ENCODE data around the gene GNAS. TPM values are rescaled to one million over a fixed set of nuclear protein-coding genes. Genes with fewer than 3 reads are reported as not detected.

The GNAS gene
- total RNA-seq, 2 donors from 2014 or later: 755 to 1,096 TPM

GRCh38 chr20:58851221-58851968, 1.1 kb upstream of the GNAS start:
- Mint-ChIP-seq H3K4me3 (peak overlapping the region; percentile 91), H3K4me1 (peaks cover 24% of the 10 kb centered on the region), H3K27ac (no peak overlapping the region), H3K27me3 (peaks cover 62% of the 10 kb centered on the region), H3K36me3 (ENCODE audit: low read depth) (peaks cover 6% of the 10 kb centered on the region)
- H3K9me3 ChIP-seq (ENCODE audit: control insufficient read depth, low read length, poor library complexity, severe bottlenecking): no peaks in the 10 kb centered on the region
- ATAC-seq (peak; percentile 27), DNase-seq (no peak)

GRCh38 chr20:58851969-58852458, 502 bp upstream of the GNAS start:
- H3K36me3 Mint-ChIP-seq (ENCODE audit: low read depth): peaks cover 6% of the 10 kb centered on the region
- DNase-seq (no peak), ATAC-seq (no peak)
- peak overlapping the region; percentile 91 for H3K4me3 Mint-ChIP-seq
- H3K27ac Mint-ChIP-seq: no peak overlapping the region
- H3K27me3 Mint-ChIP-seq: peaks cover 68% of the 10 kb centered on the region
- no peaks in the 10 kb centered on the region for H3K9me3 ChIP-seq (ENCODE audit: control insufficient read depth, low read length, poor library complexity, severe bottlenecking)
- peaks cover 24% of the 10 kb centered on the region for H3K4me1 Mint-ChIP-seq

- Mint-ChIP-seq H3K4me3 (peak overlapping the region; percentile 78), H3K27me3 (peaks cover 77% of the 10 kb centered on the region)
Measured at GRCh38 chr20:58853466-58853865, 950 bp downstream of the GNAS start.

GRCh38 chr20:58853976-58854637, 1.6 kb downstream of the GNAS start:
- no peak for DNase-seq
- no peak for ATAC-seq
- peaks cover 77% of the 10 kb centered on the region for H3K27me3 Mint-ChIP-seq
- no peak overlapping the region for H3K27ac Mint-ChIP-seq
- peak overlapping the region; percentile 78 for H3K4me3 Mint-ChIP-seq
- peaks cover 6% of the 10 kb centered on the region for H3K36me3 Mint-ChIP-seq (ENCODE audit: low read depth)
- no peaks in the 10 kb centered on the region for H3K9me3 ChIP-seq (ENCODE audit: control insufficient read depth, low read length, poor library complexity, severe bottlenecking)
- H3K4me1 Mint-ChIP-seq: peaks cover 24% of the 10 kb centered on the region

More at GRCh38 chr20:58853466-58853865, 950 bp downstream of the GNAS start:
- Mint-ChIP-seq H3K36me3 (ENCODE audit: low read depth) (peaks cover 6% of the 10 kb centered on the region), H3K27ac (no peak overlapping the region), H3K4me1 (peaks cover 24% of the 10 kb centered on the region)
- ATAC-seq: no peak
- DNase-seq: no peak
- H3K9me3 ChIP-seq (ENCODE audit: control insufficient read depth, low read length, poor library complexity, severe bottlenecking): no peaks in the 10 kb centered on the region

- ATAC-seq: no peak
- Mint-ChIP-seq H3K27me3 (peaks cover 73% of the 10 kb centered on the region), H3K27ac (no peak overlapping the region), H3K4me3 (peak overlapping the region; percentile 52), H3K4me1 (peaks cover 22% of the 10 kb centered on the region), H3K36me3 (ENCODE audit: low read depth) (peaks cover 6% of the 10 kb centered on the region)
- no peak for DNase-seq
- no peaks in the 10 kb centered on the region for H3K9me3 ChIP-seq (ENCODE audit: control insufficient read depth, low read length, poor library complexity, severe bottlenecking)
Measured at GRCh38 chr20:58854638-58855471, 2.3 kb downstream of the GNAS start.

- ATAC-seq: no peak
- Mint-ChIP-seq H3K27ac (no peak overlapping the region), H3K27me3 (peaks cover 73% of the 10 kb centered on the region), H3K4me1 (peaks cover 19% of the 10 kb centered on the region), H3K4me3 (peak overlapping the region; percentile 52), H3K36me3 (ENCODE audit: low read depth) (peaks cover 4% of the 10 kb centered on the region)
- no peaks in the 10 kb centered on the region for H3K9me3 ChIP-seq (ENCODE audit: control insufficient read depth, low read length, poor library complexity, severe bottlenecking)
- no peak for DNase-seq
Measured at GRCh38 chr20:58855506-58856389, 3.2 kb downstream of the GNAS start.

- ATAC-seq (no peak), DNase-seq (no peak)
- Mint-ChIP-seq H3K36me3 (ENCODE audit: low read depth) (no peaks in the 10 kb centered on the region), H3K4me1 (no peaks in the 10 kb centered on the region), H3K27ac (no peak overlapping the region), H3K27me3 (peaks cover 57% of the 10 kb centered on the region), H3K4me3 (no peak overlapping the region)
- no peaks in the 10 kb centered on the region for H3K9me3 ChIP-seq (ENCODE audit: control insufficient read depth, low read length, poor library complexity, severe bottlenecking)
Measured at GRCh38 chr20:58863044-58863790, 10.7 kb downstream of the GNAS start.

- Mint-ChIP-seq H3K36me3 (ENCODE audit: low read depth) (no peaks in the 10 kb centered on the region), H3K27ac (no peak overlapping the region), H3K4me3 (no peak overlapping the region), H3K4me1 (no peaks in the 10 kb centered on the region), H3K27me3 (peaks cover 48% of the 10 kb centered on the region)
- no peak for DNase-seq
- ATAC-seq: peak; percentile 35
- H3K9me3 ChIP-seq (ENCODE audit: control insufficient read depth, low read length, poor library complexity, severe bottlenecking): no peaks in the 10 kb centered on the region
Measured at GRCh38 chr20:58864346-58864745, 11.8 kb downstream of the GNAS start.

- DNase-seq (no peak), ATAC-seq (no peak)
- Mint-ChIP-seq H3K36me3 (ENCODE audit: low read depth) (peaks cover 2% of the 10 kb centered on the region), H3K4me3 (no peak overlapping the region), H3K27me3 (peaks cover 36% of the 10 kb centered on the region), H3K4me1 (peaks cover 4% of the 10 kb centered on the region), H3K27ac (no peak overlapping the region)
- H3K9me3 ChIP-seq (ENCODE audit: control insufficient read depth, low read length, poor library complexity, severe bottlenecking): no peaks in the 10 kb centered on the region
Measured at GRCh38 chr20:58865843-58866242, 13.3 kb downstream of the GNAS start.

GRCh38 chr20:58867211-58867610, 14.7 kb downstream of the GNAS start:
- no peak overlapping the region for H3K4me3 Mint-ChIP-seq
- peaks cover 2% of the 10 kb centered on the region for H3K36me3 Mint-ChIP-seq (ENCODE audit: low read depth)
- H3K27me3 Mint-ChIP-seq: peaks cover 22% of the 10 kb centered on the region
- no peak for ATAC-seq
- no peaks in the 10 kb centered on the region for H3K9me3 ChIP-seq (ENCODE audit: control insufficient read depth, low read length, poor library complexity, severe bottlenecking)
- H3K4me1 Mint-ChIP-seq: peaks cover 4% of the 10 kb centered on the region
- no peak overlapping the region for H3K27ac Mint-ChIP-seq
- DNase-seq: no peak

GRCh38 chr20:58868795-58869194, 16.3 kb downstream of the GNAS start:
- DNase-seq: no peak
- no peak overlapping the region for H3K27ac Mint-ChIP-seq

More at GRCh38 chr20:58868795-58869194, 16.3 kb downstream of the GNAS start:
- Mint-ChIP-seq H3K4me3 (no peak overlapping the region), H3K4me1 (peaks cover 6% of the 10 kb centered on the region), H3K27me3 (peaks cover 6% of the 10 kb centered on the region), H3K36me3 (ENCODE audit: low read depth) (peaks cover 2% of the 10 kb centered on the region)
- no peaks in the 10 kb centered on the region for H3K9me3 ChIP-seq (ENCODE audit: control insufficient read depth, low read length, poor library complexity, severe bottlenecking)
- ATAC-seq: no peak

All from T-helper 17 cell (primary cell).